ENCODE results near the gene PCDHB5.
"Not testable (repeated sequence)": the region's sequence is repeated elsewhere in the genome, so short reads cannot be mapped to it uniquely, and the experiment has no call there.

PCDHB5 gene

GRCh38 chr5:141135030-141135717 is at the start of gene PCDHB5:
Gene PCDHB5 (plus strand): TSS chr5:141135206. CDS start chr5:141135435, 229 bp downstream.
- DNase-seq: no peak

GRCh38 chr5:141094481-141095262 is 40.3 kb upstream of the PCDHB5 start, which contains the start of gene PCDHB2:
Gene PCDHB2 (plus strand): TSS chr5:141094615. CDS start chr5:141094791, 176 bp downstream.
- DNase-seq: no peak

- DNase-seq: no peak
Measured at GRCh38 chr5:141095263-141095641, 39.8 kb upstream of the PCDHB5 start.

GRCh38 chr5:141096181-141096580 is 38.8 kb upstream of the PCDHB5 start:
- not testable (repeated sequence) for DNase-seq

GRCh38 chr5:141096586-141096985 is 38.4 kb upstream of the PCDHB5 start:
- DNase-seq: not testable (repeated sequence)

GRCh38 chr5:141100243-141100805 is 34.7 kb upstream of the PCDHB5 start, which contains the start of gene PCDHB3:
Gene PCDHB3 (plus strand): TSS chr5:141100473. CDS start chr5:141100650, 177 bp downstream.
- DNase-seq: no peak

- DNase-seq: no peak
Measured at GRCh38 chr5:141101059-141101458, 33.9 kb upstream of the PCDHB5 start.

GRCh38 chr5:141102070-141102469 is 32.9 kb upstream of the PCDHB5 start:
- not testable (repeated sequence) for DNase-seq

- not testable (repeated sequence) for DNase-seq
Measured at GRCh38 chr5:141102471-141102870, 32.5 kb upstream of the PCDHB5 start.

GRCh38 chr5:141105350-141105749 is 29.7 kb upstream of the PCDHB5 start:
- DNase-seq: no peak

GRCh38 chr5:141119250-141119649 is 15.8 kb upstream of the PCDHB5 start:
- DNase-seq: no peak

- DNase-seq: no peak
Measured at GRCh38 chr5:141121563-141121962, 13.4 kb upstream of the PCDHB5 start, which contains the start of gene PCDHB4. Gene PCDHB4 (plus strand): TSS chr5:141121818. CDS start chr5:141121999, 181 bp downstream.

- no peak for DNase-seq
Measured at GRCh38 chr5:141121985-141122384, 13.0 kb upstream of the PCDHB5 start.

GRCh38 chr5:141123396-141124135 is 11.4 kb upstream of the PCDHB5 start:
- not testable (repeated sequence) for DNase-seq

- DNase-seq: no peak
Measured at GRCh38 chr5:141127305-141127704, 7.7 kb upstream of the PCDHB5 start.

GRCh38 chr5:141135718-141136266 is 786 bp downstream of the PCDHB5 start:
- DNase-seq: no peak

GRCh38 chr5:141137346-141137745 is 2.3 kb downstream of the PCDHB5 start:
- not testable (repeated sequence) for DNase-seq

- DNase-seq: no peak
Measured at GRCh38 chr5:141149812-141150211, 14.8 kb downstream of the PCDHB5 start, which contains the start of gene PCDHB6. Gene PCDHB6 (plus strand): TSS chr5:141150057. CDS start chr5:141150258, 201 bp downstream.

GRCh38 chr5:141150224-141150992 is 15.4 kb downstream of the PCDHB5 start:
- no peak for DNase-seq

GRCh38 chr5:141150993-141151325 is 16.0 kb downstream of the PCDHB5 start:
- DNase-seq: no peak

- DNase-seq: not testable (repeated sequence)
Measured at GRCh38 chr5:141151632-141152031, 16.6 kb downstream of the PCDHB5 start.

- not testable (repeated sequence) for DNase-seq
Measured at GRCh38 chr5:141152096-141152495, 17.1 kb downstream of the PCDHB5 start.
